ENCODE measurements around the gene ZNF765.
"Not testable (repeated sequence)": the region's sequence is repeated elsewhere in the genome, so short reads cannot be mapped to it uniquely, and the experiment has no call there.

The ZNF765 gene

DNA sequence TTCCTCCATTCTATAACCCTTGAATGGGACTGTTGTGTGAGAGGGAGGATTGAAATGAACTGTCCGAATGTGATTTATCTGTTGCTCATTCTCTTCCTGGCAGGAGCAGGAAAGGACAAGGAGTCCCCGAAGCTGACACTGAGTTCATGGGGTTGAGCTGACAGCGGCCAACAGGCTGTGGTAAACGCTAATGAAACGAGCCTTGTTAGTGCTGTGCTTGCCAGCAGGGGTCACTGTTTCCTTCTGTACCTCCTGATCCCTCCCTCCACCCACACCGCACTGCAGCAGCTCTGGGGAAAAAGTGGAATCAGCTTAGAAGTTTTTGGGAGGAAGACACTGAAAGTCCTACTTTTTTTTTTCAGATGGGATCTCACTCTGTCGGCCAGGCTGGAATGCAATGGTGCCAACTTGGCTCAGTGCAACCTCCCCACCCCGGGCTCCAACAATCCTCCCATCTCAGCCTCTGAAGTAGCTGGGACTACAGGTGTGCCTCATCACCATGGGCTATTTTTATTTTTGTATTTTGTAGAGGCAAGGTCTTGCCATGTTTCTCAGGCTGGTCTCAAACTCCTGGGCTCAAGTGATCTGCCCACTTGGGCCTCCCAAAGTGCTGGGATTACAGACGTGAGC lies 30.1 kb downstream of the ZNF765 start:
- Histone ChIP-seq H3K4me1 (ENCODE audit: control insufficient read depth, insufficient read depth, low read length) (peaks cover 3% of the 10 kb centered on the region), H3K4me3 (ENCODE audit: low read length) (no peak overlapping the region), H3K9ac (ENCODE audit: low read length) (no peak overlapping the region)

GRCh38 chr19:53431399-53432087 lies 36.6 kb downstream of the ZNF765 start, which contains the start of gene ZNF761:
Gene ZNF761, plus strand, starts transcription at chr19:53431984. Its CDS starts 15,285 bp downstream, at chr19:53447269.
- Histone ChIP-seq H3K27me3 (ENCODE audit: control insufficient read depth, insufficient read depth, low read length) (no peaks in the 10 kb centered on the region), H3K4me3 (ENCODE audit: low read length) (peak within 1 kb of the TSS; percentile 80), H3K36me3 (ENCODE audit: control insufficient read depth, insufficient read depth, low read length) (no peaks in the 10 kb centered on the region), H3K9me3 (ENCODE audit: control insufficient read depth, low read length) (no peaks in the 10 kb centered on the region), H3K9ac (ENCODE audit: low read length) (peak within 1 kb of the TSS; percentile 83), H3K4me1 (ENCODE audit: control insufficient read depth, insufficient read depth, low read length) (no peaks in the 10 kb centered on the region)

More for the DNA sequence above, 30.1 kb downstream of the ZNF765 start:
- H3K27me3 ChIP-seq (ENCODE audit: control insufficient read depth, insufficient read depth, low read length) = no peaks in the 10 kb centered on the region
- no peaks in the 10 kb centered on the region for H3K36me3 ChIP-seq (ENCODE audit: control insufficient read depth, insufficient read depth, low read length)
- H3K9me3 ChIP-seq (ENCODE audit: control insufficient read depth, low read length) = no peaks in the 10 kb centered on the region

DNA sequence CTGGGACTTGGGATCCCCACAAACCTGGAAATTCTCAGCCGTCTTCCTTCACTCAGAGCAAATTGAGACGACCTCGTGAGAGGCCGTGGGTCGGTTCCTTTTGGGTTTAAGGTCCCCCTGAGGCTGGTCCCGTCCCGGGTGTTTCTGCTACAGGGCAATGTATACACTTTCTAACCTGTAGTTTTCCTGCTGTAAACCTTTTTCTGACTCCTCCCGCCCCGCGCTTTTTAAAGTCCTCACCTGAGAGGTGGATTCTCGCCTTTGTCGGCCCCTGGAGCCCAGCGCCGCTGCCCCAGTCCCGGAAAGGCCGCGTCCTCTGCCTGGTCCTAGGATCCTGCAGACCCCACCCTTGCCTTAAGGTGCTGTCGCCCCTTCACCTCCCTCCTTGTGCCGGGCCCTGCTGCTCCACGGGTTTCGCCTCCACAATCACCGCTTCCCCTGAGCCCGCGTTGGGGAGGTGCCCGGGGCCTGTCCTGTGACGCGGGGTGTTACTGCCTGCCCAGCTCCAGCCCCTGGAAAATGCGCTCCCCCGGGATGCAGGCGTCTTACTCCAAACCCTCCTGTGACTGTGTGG lies 37.2 kb downstream of the ZNF765 start:
- peak overlapping the region; percentile 83 for H3K9ac ChIP-seq (ENCODE audit: low read length)
- H3K9me3 ChIP-seq (ENCODE audit: control insufficient read depth, low read length) = no peaks in the 10 kb centered on the region
- no peaks in the 10 kb centered on the region for H3K27me3 ChIP-seq (ENCODE audit: control insufficient read depth, insufficient read depth, low read length)
- peak overlapping the region; percentile 80 for H3K4me3 ChIP-seq (ENCODE audit: low read length)
- H3K4me1 ChIP-seq (ENCODE audit: control insufficient read depth, insufficient read depth, low read length) = no peaks in the 10 kb centered on the region
- no peaks in the 10 kb centered on the region for H3K36me3 ChIP-seq (ENCODE audit: control insufficient read depth, insufficient read depth, low read length)

GRCh38 chr19:53443809-53444208 lies 48.9 kb downstream of the ZNF765 start:
- H3K4me1 ChIP-seq (ENCODE audit: control insufficient read depth, insufficient read depth, low read length); H3K36me3 ChIP-seq (ENCODE audit: control insufficient read depth, insufficient read depth, low read length); H3K9ac ChIP-seq (ENCODE audit: low read length); H3K27me3 ChIP-seq (ENCODE audit: control insufficient read depth, insufficient read depth, low read length): not testable (repeated sequence)
- H3K9me3 ChIP-seq (ENCODE audit: control insufficient read depth, low read length) = peaks cover 19% of the 10 kb centered on the region
- H3K4me3 ChIP-seq (ENCODE audit: low read length) = peak overlapping the region; percentile 19

DNA sequence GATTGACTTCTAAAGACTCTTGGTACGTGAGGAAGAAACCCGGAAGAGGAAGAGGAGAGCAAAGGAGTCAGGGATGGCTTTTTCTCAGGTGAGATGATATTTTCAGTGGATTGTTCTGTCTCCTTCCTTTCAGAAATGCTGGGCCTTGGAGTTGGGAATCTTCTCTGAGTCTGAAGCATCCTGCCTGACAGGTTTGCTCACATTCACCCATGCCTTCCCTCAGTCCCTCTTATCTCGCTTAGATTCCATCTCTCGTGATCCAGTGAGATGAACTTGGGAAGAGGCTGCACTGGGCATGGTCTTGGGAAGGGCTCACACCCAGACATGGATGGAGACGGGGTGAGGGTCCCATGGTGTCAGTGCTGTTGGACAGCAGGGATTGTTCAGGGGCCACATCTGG lies 52.2 kb downstream of the ZNF765 start:
- H3K9ac ChIP-seq (ENCODE audit: low read length); H3K4me1 ChIP-seq (ENCODE audit: control insufficient read depth, insufficient read depth, low read length); H3K27me3 ChIP-seq (ENCODE audit: control insufficient read depth, insufficient read depth, low read length); H3K4me3 ChIP-seq (ENCODE audit: low read length); H3K36me3 ChIP-seq (ENCODE audit: control insufficient read depth, insufficient read depth, low read length): not testable (repeated sequence)
- H3K9me3 ChIP-seq (ENCODE audit: control insufficient read depth, low read length) = peaks cover 15% of the 10 kb centered on the region

GRCh38 chr19:53455828-53456227 lies 60.9 kb downstream of the ZNF765 start:
- Histone ChIP-seq H3K9ac (ENCODE audit: low read length) (no peak overlapping the region), H3K36me3 (ENCODE audit: control insufficient read depth, insufficient read depth, low read length) (no peaks in the 10 kb centered on the region), H3K27me3 (ENCODE audit: control insufficient read depth, insufficient read depth, low read length) (no peaks in the 10 kb centered on the region), H3K4me3 (ENCODE audit: low read length) (no peak overlapping the region), H3K9me3 (ENCODE audit: control insufficient read depth, low read length) (peaks cover 23% of the 10 kb centered on the region), H3K4me1 (ENCODE audit: control insufficient read depth, insufficient read depth, low read length) (no peaks in the 10 kb centered on the region)

- H3K9me3 ChIP-seq (ENCODE audit: control insufficient read depth, low read length) = peaks cover 20% of the 10 kb centered on the region
- H3K4me1 ChIP-seq (ENCODE audit: control insufficient read depth, insufficient read depth, low read length) = not testable (repeated sequence)
Observed at GRCh38 chr19:53460131-53460721, 65.3 kb downstream of the ZNF765 start.

DNA sequence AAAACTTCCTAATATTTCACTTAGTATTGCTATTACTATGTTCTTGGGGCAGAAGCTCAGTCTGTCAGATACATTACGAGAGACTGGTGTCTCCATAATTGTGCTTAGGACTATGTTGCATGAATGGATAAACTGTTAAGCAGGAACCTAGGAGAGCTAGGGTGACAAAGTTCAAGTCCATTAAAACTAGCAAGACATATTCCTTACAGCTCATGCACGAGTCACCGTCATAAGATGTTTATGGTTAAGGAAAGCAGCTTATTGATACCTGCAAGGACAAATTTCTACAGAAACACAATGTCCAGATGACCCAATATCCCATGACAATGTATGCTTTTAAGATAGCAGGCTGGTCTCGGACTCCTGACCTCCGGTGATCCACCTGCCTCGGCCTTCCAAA lies 66.9 kb downstream of the ZNF765 start:
- H3K9me3 ChIP-seq (ENCODE audit: control insufficient read depth, low read length) = peaks cover 7% of the 10 kb centered on the region
- peaks cover 3% of the 10 kb centered on the region for H3K27me3 ChIP-seq (ENCODE audit: control insufficient read depth, insufficient read depth, low read length)
- H3K36me3 ChIP-seq (ENCODE audit: control insufficient read depth, insufficient read depth, low read length) = no peaks in the 10 kb centered on the region
- H3K4me3 ChIP-seq (ENCODE audit: low read length) = no peak overlapping the region
- H3K4me1 ChIP-seq (ENCODE audit: control insufficient read depth, insufficient read depth, low read length) = no peaks in the 10 kb centered on the region
- no peak overlapping the region for H3K9ac ChIP-seq (ENCODE audit: low read length)

More at GRCh38 chr19:53460131-53460721, 65.3 kb downstream of the ZNF765 start:
- not testable (repeated sequence) for H3K36me3 ChIP-seq (ENCODE audit: control insufficient read depth, insufficient read depth, low read length); H3K9ac ChIP-seq (ENCODE audit: low read length); H3K4me3 ChIP-seq (ENCODE audit: low read length); H3K27me3 ChIP-seq (ENCODE audit: control insufficient read depth, insufficient read depth, low read length)

GRCh38 chr19:53462861-53463260 lies 67.9 kb downstream of the ZNF765 start:
- no peak overlapping the region for H3K9ac ChIP-seq (ENCODE audit: low read length)
- peaks cover 2% of the 10 kb centered on the region for H3K9me3 ChIP-seq (ENCODE audit: control insufficient read depth, low read length)
- H3K36me3 ChIP-seq (ENCODE audit: control insufficient read depth, insufficient read depth, low read length) = no peaks in the 10 kb centered on the region
- H3K4me1 ChIP-seq (ENCODE audit: control insufficient read depth, insufficient read depth, low read length) = no peaks in the 10 kb centered on the region
- no peak overlapping the region for H3K4me3 ChIP-seq (ENCODE audit: low read length)
- H3K27me3 ChIP-seq (ENCODE audit: control insufficient read depth, insufficient read depth, low read length) = peaks cover 3% of the 10 kb centered on the region

DNA sequence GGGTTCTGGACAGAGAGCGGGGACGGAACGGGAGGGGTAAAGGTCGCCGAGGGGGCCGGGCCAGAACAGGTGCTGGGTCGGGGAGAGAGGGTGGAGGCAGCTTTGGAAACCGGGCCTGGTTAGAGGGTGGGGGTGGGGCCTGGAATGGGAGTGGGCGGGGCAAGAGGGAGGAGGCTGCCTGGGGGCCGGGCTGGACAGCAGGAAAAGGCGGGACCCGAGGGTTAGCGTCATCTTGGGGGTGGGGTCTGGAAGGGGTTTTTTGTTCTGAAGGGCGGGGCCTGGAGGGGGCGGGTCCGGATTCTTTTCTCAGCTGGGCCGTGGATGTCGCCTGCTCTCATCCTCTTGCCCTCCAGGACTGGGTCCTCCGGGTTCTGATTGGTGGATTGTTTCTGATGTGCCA lies 68.3 kb downstream of the ZNF765 start:
- peaks cover 3% of the 10 kb centered on the region for H3K27me3 ChIP-seq (ENCODE audit: control insufficient read depth, insufficient read depth, low read length)

GRCh38 chr19:53466726-53467484 lies 72.0 kb downstream of the ZNF765 start:
- H3K9me3 ChIP-seq (ENCODE audit: control insufficient read depth, low read length) = no peaks in the 10 kb centered on the region
- peaks cover 2% of the 10 kb centered on the region for H3K4me1 ChIP-seq (ENCODE audit: control insufficient read depth, insufficient read depth, low read length)
- H3K36me3 ChIP-seq (ENCODE audit: control insufficient read depth, insufficient read depth, low read length) = no peaks in the 10 kb centered on the region
- H3K27me3 ChIP-seq (ENCODE audit: control insufficient read depth, insufficient read depth, low read length) = peaks cover 3% of the 10 kb centered on the region
- H3K4me3 ChIP-seq (ENCODE audit: low read length) = no peak overlapping the region
- H3K9ac ChIP-seq (ENCODE audit: low read length) = peak overlapping the region; percentile 44

More for the DNA sequence above, 68.3 kb downstream of the ZNF765 start:
- H3K4me1 ChIP-seq (ENCODE audit: control insufficient read depth, insufficient read depth, low read length) = peaks cover under 1% of the 10 kb centered on the region
- H3K9me3 ChIP-seq (ENCODE audit: control insufficient read depth, low read length) = no peaks in the 10 kb centered on the region
- H3K9ac ChIP-seq (ENCODE audit: low read length) = no peak overlapping the region
- no peaks in the 10 kb centered on the region for H3K36me3 ChIP-seq (ENCODE audit: control insufficient read depth, insufficient read depth, low read length)
- no peak overlapping the region for H3K4me3 ChIP-seq (ENCODE audit: low read length)

All from mucosa of stomach (tissue), 1 donor.